DMS153 (cell line): ENCODE results near the gene TRIM8.
"Not testable (repeated sequence)": the region's sequence is repeated elsewhere in the genome, so short reads cannot be mapped to it uniquely, and the experiment has no call there.

ENCODE experiments used
- DNase-seq: peaks from one replicate; lab custom pipeline; 2025; lab: John Stamatoyannopoulos, UW

The TRIM8 gene

DNA sequence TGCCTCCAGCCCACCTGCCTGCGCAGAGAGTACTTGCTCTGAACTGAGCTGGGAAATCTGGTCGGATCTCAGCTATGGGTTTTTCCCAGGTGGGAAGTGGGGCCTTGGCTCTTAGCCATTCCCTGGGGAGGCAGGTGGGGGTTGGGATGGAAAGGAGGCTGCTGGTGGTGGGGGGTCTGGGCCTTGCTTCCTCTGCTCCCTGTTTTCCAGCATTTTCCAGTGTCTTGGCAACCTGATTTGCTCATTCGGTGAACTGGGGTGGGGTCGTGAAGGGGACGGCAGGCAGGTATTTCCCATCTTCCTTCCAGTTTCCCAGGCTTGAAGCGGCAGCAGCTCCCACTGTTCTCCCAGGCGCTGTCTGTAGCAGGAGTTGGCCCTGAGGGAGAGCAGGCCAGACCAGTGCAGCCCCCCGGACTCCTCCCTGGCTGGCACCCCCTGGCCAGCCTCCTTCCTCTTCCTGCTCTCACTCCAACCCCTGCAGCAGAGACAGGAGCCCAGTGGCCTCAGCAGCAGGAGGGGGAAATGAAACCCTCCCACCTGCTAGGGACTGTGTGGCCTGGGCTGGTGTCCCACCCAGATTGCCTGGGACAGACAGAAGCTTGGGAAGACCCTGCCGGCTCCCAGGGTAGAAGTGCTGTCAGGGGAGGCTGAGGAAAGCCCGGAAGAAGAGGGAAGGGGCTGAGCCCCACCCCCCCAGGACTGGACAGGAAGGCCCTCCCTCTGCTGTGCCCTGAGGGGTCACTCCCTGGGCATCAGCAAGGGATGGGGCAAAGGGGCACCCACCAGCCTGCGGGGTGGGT is 6.6 kb downstream of the TRIM8 start:
- DNase-seq = no peak

DNA sequence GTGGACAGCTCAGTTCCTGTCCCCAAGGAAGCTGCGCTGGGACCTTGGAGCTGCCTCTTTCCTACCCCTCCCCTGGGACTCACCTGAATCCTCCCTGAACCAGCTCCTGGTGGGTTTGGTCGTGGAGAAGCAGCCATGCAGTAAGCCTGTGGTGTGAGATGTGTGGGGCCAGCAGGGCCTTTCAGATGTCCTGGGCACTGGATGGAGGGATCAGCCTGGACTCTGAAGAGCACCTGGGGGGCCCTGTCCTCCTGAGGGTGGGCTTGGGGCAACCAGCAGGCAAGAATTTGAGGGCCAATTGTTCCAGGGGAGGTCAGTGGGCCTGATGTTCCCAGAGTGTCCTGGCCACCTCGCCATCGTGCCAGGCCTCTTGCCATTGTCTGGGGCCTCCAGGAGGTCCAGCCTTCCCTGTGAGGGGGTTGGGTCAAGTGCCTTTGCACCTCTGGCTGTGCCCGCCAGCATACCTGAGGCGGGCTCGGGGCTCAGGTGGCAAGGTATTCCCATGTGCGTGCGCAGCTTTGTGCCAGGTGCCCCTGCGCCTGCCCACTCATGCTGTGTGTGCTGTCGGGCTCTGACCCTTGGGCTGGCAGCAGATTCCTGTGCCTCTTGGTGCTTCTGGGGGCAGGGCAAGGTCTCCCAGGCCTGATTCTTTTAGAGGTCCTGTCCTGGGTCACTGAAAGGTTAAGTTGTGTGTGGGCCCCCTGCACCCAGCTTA is 7.3 kb downstream of the TRIM8 start:
- DNase-seq = no peak

DNA sequence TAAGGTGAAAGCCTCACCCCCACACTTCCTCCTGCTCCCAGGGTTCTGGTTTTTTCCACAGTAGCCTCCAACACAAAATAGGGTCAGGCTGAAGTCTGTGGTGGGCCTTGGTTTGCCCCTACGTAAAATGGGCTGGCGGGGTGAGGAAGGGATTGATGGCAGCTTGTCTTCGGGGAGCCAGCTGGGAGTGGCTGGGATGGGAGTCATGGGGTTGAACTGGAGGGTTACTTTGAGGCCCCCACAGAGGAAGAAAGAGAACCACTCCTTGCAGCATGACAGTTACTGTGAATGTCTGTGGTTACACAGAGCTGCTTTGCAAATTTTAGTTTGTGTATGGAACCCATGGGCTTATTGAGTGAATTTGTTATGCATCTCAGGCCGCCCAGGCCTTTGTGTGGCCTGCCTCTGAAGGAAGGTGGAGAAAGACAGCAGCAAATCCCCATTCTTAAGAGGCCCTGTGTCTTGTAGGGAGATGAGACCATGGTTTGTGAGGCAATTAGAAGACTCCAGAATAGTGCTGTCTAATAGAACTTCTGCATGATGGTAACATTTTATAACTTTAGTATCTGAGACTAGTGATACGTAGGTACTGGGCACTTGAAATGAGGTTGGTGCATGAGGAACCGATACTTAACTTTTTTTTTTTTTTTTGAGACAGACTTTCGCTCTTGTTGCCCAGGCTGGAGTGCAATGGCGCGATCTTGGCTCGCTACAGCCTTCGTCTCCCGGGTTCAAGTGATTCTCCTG is 8.1 kb downstream of the TRIM8 start:
- no peak for DNase-seq

DNA sequence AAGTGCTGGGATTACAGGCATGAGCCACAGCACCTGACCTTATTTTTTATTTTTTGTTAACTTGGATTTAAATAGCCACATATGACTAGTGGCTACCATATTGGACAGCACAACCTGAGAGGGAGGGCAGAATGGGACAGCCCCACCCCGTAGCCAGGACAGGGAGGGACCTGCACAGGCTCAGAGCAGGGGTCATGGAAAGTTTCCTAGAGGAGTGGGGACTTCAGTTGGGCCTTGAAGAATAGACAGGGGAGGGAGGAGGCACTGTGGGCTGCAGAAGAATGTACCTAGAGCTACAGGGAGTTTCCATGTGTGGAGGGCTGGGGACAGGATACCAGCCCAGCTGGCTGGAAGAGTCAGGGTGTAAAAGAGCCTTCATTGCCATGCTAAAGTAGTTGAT is 8.8 kb downstream of the TRIM8 start:
- DNase-seq = no peak

DNA sequence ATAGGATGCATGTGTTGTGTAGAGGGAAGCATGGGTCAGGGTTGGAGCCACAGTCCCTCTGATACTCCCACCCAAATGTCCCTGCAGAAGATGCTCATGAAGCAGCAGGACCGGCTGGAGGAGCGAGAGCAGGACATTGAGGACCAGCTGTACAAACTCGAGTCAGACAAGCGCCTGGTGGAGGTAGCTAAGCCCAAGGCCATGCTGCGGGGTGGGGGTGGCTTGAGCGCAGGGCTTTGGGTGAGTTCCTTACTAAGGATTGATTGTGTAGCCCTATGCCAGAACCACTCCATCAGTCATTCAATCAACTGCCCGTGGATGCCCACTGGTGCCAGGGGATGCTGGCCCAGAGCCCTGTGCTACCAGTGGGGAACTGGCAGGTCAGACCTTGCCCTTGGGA is 10.3 kb downstream of the TRIM8 start:
- DNase-seq = no peak

DNA sequence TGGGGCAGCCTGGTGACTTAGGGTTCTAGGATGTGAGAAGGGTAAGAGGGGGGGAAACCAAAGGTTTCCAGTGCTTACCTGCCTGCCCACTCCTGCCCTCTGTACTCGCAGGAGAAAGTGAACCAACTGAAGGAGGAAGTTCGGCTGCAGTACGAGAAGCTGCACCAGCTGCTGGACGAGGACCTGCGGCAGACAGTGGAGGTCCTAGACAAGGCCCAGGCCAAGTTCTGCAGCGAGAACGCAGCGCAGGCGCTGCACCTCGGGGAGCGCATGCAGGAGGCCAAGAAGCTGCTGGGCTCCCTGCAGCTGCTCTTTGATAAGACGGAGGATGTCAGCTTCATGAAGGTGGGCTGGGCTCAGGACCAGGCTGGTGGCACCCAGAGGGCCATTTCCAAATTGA is 10.7 kb downstream of the TRIM8 start:
- DNase-seq = no peak

DNA sequence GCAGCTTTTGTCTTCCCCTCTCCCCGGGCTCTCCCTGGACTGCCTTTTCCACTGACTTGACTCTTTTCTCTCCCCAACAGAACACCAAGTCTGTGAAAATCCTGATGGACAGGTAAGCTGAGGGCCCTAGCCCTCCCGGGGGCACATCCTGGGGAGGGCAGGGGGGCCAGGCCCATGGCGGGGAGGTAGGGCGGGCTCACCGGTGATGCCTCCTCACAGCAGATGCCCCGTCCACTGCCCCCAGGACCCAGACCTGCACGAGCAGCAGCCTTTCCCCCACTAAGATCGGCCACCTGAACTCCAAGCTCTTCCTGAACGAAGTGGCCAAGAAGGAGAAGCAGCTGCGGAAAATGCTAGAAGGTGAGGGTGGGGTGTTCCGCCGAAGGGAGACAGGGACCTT is 11.7 kb downstream of the TRIM8 start:
- no peak for DNase-seq

DNA sequence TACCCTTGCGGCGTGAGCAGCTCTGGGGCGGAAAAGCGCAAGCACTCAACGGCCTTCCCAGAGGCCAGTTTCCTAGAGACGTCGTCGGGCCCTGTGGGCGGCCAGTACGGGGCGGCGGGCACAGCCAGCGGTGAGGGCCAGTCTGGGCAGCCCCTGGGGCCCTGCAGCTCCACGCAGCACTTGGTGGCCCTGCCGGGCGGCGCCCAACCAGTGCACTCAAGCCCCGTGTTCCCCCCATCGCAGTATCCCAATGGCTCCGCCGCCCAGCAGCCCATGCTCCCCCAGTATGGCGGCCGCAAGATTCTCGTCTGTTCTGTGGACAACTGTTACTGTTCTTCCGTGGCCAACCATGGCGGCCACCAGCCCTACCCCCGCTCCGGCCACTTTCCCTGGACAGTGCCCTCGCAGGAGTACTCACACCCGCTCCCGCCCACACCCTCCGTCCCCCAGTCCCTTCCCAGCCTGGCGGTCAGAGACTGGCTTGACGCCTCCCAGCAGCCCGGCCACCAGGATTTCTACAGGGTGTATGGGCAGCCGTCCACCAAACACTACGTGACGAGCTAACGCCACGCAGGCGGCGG is 12.6 kb downstream of the TRIM8 start:
- DNase-seq = no peak

DNA sequence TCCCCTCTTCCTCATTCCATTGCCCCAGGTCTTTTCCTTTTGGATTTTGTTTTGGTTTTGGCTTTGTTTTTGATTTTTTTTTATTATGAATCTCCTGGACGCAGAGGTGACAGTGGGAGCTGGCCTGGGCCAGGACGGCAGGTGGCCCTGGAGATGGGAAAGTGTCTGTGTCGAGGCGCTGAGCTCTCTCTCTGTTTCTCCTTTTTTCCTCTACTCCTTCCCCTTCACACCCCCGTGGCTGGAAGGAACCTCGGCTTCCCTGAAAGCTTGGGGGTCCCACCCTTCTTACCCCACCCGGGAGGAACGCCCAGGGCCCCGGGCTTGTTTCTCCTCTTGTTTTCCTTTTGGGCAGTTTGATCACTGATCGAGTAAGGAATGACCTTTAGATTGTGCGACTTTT is 13.2 kb downstream of the TRIM8 start:
- DNase-seq = no peak

DNA sequence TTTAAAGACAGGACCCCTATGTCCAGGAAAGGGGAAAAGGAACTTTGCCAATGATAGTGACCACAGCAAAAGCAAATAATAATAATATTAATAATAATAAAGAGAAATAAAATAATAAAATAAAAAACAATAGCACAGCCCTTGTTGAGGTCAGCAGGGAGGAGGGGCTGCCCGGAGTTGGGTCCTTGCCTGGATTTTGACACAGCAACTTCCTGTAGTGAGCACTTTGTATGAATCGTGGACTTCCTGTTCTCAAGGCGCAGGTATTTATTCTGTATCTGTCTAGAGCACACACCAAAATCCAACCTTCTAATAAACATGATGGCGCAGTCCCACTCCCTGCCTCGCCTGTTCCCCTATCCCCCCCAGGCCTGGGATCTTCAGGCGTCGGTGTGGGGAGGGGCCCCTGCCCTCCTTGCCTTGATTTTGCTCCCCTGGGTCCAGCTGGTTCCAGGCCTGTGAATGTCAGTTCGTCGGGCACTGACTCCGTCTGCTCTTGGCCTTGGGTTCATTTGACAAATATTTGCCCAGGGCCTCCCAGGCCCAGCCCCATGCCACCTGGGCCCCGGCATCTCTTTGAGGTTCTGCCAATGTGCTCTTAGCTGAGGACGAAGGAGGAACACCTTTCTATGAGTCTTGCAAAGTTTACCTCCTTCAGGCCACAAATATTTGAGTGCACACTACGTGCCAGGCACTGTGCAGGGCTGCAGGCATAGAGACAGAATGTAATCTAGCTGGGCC is 13.9 kb downstream of the TRIM8 start:
- DNase-seq = no peak

DNA sequence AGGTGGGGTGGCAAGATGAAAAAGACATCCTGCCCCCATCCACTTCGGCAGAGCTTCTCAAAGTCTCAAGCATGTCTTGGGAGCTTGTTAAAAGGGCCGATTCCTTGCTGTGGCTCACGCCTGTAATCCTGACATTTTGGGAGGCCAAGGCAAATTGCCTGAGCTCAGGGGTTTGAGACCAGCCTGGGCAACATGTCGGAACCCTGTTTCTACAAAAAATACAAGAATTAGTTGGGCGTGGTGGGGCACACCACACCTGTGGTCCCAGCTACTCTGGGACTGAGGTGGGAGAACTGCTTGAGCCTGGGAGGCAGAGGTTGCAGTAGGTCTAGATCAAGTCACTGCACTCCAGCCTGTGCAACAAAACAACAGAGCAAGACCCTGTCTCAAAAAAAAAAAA is 14.5 kb downstream of the TRIM8 start:
- no peak for DNase-seq

DNA sequence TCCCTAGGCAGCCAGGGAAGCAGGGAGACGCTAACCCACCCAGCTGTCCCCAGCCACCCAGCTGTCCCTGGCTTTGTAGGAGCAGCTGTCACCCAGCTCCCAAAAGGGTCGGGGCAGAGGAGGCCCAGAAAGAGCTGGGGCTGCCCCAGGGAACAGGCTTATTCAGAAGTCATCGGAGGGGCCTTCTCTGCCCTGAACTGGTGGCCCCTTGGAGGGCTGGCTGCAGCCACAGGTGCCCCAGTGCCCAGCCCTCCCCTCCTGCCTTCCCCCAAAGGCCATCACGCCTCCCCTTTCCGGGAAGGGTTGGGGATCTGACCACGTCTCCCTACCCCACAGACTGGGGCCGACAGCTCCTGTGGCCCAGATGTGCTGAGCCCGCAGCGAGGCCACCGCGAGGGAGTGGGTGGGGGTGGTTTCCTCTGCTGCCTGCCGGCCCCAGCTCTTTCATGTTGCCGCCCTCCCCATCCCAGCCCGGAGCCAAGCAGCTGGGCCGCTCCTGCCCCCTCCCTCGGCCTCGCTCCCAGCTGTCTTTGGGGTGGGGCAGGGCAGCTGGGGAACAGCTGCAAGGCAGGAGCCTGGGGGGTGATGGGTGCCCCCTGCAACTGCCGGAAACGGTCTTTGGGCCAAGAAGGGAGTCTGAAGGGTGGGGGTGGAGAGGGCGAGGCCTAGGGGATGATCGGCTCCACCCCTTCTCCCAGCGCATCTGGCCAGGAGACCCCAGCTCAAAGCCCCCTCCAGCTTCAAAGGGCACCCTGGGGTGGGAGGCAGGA is 16.8 kb downstream of the TRIM8 start:
- DNase-seq = no peak

DNA sequence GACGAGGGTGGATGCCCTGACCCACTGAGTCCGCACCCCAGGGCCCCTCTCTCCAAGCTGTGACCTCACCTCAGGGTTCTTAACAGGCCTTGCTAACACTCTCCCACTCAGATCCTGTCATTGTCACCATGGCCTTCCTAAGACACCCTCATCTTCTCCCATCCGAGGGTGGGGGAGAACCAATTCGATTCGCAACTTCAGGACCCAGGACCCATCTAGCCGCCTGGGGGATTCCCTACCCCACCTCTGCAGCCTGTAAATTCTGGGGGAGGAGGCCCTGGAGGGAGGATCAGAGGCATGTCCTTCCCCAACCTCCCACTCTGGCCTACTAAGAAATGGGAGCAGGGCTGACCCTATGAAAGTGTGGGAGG is 17.4 kb downstream of the TRIM8 start:
- DNase-seq = no peak

DNA sequence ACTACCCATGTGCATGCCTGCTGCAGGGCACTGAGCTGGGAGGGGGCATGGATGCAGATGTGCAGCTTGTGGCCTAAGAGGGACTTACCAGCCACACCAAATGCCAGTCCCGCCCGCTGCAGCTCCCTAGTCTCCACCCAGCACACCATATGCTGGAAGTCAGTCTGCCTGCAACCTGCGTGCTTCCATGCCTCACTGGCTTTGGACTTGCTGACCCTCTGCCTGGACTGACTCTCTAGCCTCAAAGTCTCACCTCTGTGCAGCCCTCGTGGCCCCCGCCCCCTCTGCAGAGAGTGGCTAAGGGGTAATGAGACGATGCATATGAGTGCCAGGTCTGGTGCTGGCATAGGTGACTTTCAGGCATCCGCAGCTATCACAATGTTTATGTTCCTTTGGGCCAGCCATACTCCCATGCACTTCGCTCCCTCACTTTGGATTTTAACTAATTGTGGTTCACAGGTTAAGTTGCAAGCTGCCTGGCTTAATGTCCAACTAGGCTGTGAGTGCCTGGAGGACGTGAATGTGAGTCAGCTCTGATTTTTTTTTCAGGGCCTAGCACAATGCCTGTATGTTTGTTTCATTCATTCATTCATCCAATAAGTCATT is 21.7 kb downstream of the TRIM8 start:
- no peak for DNase-seq

DNA sequence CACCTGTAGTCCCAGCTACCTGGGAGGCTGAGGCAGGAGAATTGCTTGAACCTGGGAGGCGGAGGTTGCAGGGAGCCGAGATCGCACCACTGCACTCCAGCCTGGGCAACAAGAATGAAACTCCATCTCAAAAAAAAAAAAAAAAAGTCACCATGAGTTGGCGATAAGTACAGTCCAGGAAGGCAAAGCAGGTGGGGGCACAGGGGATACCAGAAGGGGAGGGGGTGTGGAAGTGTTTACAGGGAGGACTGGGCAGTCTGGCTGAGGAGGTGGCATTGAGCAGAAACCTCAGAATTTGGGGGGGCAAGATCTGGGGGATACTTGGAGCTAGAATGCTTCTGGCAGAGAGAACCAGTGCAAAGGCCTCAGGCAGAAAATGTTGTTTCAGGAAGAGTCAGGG is 23.1 kb downstream of the TRIM8 start:
- not testable (repeated sequence) for DNase-seq

DNA sequence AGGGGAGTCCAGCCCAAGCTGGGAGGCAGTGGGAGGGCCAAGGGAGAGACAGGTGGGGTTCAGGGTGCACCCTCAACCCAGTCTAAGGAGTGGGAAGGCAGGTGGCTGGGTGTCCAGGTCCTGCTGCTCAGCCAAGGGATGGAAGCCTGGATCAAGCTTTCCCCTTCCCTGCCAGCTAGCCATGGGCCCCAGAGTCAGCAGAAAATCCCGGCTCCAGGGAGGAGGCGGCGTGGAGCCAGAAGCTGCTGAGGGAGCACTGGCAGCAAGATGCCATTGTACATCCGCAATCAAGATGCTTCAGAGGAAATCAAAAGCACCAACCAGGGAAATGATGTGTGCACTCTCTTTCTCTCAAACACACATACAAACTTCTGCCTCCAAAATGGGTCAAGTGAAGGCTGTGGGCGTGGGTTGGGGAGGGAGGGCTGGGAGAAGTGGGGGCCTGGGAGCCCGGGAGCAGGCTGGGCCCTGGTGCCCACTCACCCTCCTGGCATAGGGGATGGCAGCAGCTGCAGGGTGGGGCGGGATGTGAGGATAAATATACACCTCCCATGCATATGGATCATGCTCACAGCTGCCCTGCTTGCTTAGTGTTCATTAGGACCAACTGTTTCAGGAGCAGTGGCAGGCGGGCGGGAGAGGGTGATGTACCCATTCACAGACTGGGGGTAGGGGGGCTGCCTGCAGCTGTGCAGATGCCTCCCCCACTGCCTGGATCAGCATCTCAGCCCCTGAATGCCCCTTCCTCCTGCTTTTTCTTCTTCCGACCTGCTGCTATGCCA is 24.2 kb downstream of the TRIM8 start:
- DNase-seq = no peak

DNA sequence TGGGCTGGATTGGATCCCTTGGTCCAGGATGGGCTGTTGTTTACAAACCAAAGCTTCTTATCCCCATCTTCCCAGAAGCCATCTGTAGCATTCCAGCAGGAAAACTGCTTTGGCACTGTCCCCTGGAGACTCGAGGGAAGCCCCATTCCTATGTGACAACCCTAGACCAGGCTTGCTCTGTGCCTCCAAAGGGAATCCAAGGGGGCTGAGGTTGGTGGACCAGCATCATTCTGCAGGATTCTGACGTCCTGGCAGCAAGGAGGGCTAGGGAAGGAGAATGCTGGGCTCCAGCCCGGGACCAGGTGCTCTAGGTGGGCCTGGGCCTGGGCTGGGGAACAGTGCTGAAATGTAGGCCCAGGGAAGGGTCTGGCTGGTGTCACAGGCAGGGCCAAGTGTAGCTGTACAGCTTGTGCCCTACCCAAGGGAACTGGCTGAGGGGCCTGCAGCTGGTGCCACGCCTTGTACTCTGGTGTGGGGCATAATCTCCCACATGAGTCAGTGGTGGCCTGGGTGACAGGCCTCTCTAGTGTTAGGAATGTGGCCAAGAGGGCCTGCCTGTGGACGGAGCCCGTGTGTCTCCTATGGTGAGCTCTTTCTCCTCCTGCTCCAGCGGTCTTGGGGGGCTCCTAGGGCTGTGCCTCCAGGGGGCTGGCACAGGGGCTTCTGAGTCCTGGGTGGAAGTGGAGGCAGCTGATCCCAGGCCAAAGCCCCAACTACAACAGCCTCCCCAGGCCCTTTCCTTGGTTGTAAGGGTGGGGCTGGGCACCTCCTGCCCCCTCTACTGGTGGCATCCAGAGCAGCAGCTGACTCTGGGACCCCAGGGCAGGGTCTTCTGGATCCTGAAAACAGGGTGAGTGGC is 25.2 kb downstream of the TRIM8 start:
- no peak for DNase-seq

DNA sequence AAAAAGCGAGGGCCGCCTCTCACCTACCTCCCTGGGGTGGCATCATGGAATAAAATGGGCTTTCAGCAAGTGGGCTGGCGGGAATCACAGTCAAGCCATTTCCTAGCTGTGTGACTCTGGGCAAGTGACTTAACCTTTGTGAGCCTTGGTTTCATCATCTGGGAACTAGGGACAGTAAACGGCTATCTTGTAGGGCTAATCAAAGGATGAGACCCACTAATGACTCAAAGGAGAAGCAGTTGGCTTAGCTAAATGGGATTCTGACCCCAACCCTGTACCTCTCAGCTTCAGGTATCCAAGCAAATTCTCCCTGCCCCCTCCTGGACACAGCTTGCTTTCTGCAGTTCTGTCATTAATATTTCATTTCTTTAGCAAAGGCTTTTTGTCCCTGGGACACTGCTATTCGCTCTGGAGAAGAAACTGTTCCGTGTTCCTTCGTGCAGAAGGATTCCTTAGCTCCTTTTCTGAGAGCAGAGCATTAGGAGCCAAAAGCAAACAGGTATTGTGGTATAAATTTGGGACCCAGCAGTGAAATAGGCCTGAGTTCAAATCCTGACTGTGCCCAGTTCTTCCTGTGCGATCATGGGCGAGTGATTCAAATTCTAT is 25.9 kb downstream of the TRIM8 start:
- no peak for DNase-seq
